Activated CD4-positive, alpha-beta T cell treated with anti-CD3 and anti-CD28 coated beads, Interleukin-2, amount 50 U/mL, for 16 hours (primary cell): ENCODE data around the gene TSPOAP1.

ENCODE experiments used
- DNase-seq: peaks from one replicate; pipeline ENCODE4 v3.0.0-alpha.2; 2020

Gene TSPOAP1

DNA sequence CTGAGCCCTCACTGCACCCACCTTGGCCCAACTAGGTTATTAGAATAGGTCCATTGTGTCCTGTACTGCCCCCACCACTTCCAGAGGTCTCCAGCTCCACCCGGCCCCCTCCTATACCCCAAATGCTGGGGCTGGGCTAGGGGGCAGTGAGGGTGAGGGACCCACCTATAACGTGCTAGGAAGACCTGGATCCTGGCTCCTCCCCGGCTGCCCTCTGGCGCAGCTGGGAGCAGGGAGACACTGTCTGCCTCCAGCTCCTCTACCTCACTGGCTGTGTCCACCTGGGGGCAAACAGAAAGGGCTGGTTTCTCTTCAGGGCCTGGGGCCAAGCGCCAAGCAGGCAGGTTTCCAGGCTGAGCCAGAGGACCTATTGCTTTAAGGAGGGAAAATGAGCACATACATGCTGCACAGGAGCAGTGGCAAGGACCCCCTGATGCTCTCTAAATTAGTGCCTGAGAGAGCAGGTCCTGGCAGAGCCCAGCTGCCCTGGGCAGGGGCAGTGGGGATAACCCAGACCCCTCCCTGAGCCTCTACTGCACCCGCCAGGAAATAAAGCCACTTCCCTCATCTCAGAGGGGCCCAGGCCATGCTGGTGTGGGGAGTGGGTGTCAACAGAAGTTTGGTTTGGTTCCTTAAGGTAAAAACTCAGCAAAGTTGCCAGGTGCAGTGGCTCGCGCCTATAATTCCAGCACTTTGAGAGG is 12.2 kb downstream of the TSPOAP1 start:
- no peak for DNase-seq

DNA sequence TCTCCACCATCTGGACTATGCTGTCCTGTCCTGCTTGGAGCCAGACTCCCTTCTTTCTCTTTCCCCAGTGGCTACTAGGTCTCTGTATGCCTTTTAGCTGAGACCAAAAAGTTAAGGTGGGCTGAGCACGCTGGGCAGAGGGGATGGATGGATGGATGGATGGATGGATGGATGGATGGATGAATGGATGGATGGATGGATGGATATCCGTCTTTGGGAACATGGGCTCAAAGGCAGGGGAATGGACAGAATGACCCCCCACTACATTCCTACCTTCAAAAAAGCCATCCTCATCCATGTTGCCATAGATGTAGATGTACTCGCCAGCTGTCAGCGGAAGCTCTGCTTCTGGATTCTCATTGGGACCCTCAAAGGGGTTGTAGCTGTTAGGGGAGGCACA is 12.8 kb downstream of the TSPOAP1 start:
- DNase-seq, result no peak

DNA sequence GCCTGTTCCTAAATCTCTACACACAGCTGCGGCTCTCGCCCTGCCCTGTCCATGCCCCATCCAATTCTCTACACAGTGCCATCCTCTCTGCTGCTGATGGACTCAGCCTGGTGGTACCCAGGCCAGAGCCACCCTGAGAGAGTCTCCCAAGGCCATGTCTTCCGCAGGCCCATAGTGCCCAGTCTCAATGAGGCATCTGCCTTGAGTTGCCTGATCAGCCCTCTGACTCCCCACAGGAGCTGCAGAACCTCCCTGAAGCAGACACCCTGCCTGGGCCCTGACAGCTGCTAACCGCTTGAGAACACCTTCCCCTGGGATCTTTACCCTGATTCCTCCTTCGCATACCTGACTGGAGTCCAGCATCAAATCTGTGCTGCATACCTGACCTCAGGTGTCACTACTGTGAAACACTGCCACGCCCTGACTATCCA is 13.3 kb downstream of the TSPOAP1 start:
- no peak for DNase-seq

DNA sequence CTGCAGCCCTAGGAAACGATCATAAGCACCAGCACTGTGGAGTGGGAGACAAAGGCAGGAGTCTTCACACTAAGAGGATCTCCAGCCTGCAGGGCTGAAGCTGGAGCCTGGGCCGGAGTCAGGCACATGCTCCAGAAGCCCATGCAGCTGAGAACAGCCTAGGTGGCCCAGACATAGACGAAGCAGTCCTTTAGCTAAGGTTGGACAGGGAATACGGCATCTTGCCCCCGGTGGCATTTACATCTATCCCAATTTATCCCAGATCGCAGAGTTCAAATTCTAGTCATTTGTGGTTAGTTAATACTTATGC is 13.9 kb downstream of the TSPOAP1 start:
- DNase-seq, result no peak

DNA sequence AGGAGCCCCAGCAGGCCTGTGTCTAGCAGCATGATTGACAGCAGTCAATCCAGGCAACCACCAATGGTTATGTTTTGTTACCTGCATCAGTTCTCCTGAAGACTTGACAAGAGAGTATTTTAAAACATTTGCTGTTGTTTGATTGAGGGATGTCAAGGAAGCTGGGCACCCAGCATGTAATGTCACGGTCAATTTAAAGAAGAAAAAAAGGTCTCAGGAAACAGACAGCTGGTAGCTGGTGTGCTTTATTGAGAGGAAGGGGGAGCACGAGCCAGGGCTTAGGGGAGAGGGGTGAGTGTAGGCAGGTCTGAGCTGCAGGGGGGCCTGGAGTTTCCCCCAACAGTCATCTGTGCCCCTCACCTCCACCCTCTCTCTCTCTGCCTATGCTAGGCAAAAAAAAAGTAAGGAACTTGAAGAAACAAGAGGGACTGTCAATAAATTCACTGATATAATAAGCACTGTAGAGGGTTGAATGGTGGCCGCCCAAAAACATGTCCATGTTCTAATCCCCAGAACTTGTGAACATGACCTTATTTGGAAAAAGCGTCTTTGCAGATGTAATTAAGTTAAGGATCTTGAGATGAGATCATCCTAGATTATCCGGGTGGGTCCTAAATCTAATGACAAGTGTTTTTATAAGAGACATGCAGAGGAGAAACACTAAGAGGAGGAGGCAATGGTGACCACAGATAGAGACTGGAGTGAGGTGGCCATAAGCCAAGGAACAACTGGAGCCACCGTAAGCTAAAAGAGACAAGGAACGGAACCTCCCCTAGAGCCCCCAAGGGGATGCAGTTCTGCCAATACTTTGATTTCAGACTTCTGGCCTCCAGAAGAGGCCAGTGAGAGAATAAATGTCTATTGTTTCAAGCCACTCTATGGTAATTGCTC is 14.5 kb downstream of the TSPOAP1 start:
- DNase-seq, result no peak

DNA sequence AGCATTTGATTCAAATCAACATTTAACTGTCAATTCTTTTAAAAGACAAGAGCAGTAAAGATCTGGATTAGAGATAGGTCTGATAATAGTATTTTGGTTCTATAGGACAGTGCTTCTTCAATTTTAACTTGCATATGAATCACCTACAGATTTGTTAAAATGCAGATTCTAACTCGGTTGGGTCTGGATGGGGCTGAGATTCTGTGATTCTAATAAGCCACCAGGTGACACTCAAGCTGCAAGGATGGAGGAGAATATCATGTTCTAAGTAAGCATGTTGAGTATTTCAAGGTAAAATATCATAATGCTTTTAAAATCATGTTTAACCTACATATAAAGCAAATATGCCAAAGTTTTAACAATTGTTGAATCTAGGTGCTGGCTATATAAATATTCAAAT is 15.8 kb downstream of the TSPOAP1 start:
- DNase-seq, result no peak

DNA sequence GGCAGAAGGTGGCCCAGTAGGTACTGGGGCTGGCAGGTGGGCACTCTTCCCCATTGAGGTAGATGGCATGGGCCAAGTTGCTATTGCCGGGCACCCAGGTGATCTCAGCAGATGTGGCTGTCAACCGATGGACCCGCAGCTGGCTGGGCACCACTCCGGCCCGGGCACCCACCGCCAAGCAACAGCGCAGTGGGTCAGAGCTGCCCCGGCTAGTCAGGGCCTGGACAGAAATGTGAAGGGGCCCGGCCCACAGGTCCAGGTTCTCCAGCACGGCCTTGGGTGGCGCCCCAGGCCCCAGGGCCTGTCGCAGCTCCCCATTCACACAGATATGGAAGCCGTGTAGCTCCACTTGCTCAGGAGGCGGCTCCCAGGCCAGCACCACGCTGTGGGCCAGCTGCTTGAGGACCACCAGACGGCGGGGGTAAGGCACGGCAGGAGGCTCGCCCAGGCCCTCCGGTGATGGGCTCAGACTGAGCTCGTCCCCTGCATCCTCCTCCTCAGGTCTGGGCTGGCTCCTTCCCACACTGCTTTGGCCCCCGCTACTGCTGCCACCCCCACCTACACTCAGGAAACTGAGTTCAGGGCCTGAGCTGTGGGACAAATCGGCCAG is 16.5 kb downstream of the TSPOAP1 start:
- DNase-seq, result no peak

DNA sequence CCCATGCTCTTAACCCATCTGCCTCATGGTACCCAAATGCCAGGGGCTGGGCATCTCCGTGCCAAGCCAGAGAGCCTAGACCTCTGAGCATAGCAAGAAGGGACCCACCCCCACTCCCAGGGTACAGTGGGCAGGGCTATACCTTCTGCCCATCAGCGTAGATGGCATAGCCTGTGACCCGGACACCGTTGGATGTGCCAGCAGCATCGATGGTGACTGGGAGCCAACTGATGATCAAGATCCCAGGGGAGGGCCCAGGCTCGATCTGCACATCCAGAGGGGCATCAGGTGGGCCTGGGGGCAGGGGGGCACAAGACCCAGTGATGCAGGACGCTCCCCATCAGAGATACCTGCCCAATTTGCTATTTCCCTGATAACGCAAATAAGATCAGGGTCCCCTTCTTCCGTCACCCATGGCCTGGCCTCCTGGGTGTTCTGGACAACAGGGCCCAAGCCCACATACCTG is 17.1 kb downstream of the TSPOAP1 start:
- DNase-seq, result no peak

DNA sequence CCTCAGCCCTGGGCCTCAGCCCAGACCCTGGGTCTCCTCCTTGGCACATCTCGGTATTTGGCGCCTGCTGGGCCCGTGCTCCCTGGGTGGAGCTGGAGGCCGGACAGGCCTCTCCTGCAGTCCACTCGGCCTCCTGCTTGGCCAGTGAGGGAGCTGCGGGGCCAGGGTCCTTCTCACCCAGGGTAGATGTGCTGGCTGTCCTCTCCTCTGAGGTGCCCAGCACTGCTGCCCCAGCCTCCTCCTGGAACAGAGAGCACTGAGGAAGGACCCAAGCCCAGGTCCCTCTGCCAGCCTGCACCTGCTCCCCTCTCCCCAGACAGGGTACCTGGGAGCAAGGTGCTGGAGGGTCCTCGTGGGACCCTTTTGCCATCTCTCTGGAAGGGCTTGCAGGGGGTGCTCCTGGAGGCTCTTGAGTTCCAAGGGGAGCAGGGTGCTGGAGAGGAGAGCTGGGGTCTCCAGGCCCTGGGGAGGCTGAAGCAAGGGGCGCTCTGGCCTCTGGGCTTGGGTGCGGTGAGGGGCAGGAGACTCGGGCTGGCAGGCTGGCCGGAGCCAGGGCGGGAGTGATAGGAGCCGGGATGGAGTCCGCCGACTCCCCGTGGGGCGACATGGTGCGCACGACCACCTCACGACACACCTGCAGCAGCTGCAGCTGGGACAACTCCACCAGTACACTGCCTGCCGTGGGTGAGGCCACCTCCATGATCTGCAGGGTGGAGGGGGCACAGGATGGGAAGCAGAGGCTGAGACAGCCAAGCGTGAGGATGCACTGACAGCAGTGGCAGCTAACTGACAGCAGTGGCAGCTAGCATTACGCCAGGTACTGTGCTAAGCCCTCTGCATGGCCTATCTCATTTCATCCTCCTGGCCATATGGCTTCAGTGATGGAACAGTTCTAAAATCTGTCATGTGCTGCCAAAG is 17.8 kb downstream of the TSPOAP1 start:
- DNase-seq, result no peak

DNA sequence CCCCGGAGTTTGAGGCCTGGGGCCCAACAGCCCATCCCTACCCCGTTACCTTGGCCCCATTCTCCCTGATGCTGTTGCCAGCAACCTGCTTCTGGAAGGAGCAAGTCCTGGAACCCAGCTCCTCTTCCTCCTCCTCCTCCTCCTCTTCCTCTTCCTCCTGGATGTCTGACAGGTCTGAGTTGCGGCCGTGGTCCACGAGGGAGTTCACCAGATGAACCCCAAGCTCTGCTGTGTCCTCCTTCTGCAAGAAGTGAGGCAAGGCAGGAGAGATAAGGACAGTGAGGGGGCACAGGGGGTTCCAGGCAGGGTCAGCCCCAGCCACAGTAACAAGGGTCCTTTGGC is 18.7 kb downstream of the TSPOAP1 start:
- no peak for DNase-seq

DNA sequence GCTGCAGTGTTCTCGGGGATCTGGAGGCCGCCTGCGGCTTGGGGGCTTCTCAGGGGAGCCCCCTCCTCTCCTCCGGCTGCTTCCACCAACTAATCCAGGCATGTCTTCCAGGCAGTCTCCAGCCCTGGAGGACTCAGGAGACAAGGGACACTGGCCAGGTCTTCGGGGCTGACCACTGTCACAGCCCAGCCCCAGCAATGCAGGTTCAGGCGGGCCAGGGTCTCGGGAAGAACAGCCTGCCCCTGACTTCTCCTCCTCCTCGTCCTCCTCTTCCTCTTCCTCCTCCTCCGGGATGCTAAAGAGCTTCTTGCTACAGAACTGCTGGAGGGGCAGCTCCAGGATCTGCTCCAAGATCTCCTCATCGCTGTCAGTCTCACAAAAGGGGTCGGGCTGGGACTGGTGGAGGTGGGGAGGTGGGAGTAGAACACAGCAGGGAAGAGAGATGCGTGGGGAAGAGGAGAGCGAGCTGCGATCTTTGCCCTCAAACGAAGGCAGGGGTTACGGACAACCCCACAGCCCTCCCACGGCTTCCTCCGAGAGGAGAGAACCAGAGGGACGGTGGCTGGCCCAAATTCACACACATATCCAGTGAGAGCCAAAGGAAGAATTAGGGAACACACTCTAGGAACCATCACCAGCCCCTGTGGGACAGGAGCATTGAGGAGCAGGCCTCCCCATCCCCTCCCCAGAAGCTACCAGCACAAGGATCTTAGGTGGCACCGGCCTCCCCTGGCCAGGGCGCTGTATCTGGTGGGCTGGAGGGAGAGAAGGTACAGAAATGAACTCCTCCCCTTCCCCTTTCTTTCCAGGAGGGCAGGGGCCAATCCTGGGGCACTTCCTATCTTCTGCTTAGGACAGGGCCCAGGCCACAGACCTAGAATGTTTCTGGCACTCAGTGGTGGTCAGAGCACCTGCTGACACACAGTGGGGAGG is 19.3 kb downstream of the TSPOAP1 start:
- DNase-seq, result no peak

DNA sequence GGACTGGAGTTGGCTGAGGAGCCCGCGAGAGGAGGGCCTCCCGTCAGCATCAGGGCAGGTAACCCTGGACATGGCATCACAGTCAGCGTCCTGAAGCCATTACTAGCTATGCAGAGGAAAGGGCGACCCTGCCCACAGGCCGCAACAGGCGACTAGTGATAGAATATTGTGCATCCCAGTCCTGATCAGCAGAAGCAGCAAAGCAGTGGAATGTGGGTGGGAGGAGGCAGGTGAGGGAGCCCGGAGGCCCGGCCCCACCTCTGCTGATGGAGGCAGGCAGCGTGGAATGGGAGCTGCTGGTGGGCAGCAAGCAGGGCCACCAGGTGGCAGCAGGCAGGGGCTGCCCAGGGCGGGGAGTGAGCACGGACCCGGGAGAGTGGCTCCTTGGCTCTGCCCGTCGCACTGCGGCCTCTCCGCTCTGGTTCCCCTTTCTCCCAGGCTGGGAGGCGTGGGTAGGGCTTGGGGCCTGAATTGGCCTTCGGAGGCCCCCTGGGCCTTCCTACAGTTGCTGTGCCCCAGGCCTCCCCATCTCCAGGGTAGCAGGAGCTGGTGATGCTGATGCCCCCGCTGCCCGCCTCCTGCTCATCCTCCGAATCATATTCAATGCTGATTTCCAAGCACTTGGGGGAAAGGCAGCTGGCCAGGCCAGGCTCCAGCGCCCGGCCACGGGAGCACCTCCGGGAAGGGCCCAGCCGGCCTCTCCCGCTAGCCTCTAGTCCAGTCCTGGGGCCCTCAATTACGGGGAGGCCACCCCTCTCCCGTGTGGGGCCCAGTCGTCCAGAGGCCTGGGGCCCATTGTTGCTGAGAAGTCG is 20.2 kb downstream of the TSPOAP1 start:
- DNase-seq, result no peak

DNA sequence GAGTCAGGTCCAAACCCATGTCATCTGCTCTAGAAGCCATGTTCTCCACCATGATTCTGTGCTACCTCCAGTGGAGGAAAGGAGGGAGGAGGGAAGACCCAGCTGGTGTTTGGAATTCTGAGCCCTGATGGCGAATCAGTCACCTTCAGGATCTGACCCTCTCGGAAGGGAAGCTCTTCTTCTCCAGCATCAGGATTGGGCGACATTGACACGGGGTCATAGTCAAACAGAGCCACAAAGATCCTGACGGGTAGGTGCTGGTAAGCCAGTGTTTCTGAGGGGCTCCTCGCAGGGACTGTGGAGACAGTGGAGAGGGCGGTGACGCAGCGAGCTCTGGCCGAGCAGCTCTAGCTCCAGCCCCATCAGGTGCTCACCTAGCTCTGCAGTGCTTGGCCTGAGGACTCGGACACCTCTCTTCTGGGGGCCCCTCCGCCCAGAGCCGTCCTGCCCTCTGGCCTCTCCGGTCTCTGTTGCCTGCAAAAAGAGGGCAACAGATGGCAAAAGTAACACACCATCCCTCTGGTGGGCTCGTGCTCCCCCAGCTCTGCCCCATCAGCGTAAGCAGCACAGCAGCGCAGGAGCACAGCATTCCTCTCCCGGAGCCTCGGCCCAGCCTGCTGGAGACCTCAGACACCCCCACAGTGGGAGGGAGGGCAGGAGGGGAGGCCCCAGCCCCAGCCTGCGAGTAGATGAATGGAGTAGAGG is 21.0 kb downstream of the TSPOAP1 start:
- DNase-seq, result no peak

DNA sequence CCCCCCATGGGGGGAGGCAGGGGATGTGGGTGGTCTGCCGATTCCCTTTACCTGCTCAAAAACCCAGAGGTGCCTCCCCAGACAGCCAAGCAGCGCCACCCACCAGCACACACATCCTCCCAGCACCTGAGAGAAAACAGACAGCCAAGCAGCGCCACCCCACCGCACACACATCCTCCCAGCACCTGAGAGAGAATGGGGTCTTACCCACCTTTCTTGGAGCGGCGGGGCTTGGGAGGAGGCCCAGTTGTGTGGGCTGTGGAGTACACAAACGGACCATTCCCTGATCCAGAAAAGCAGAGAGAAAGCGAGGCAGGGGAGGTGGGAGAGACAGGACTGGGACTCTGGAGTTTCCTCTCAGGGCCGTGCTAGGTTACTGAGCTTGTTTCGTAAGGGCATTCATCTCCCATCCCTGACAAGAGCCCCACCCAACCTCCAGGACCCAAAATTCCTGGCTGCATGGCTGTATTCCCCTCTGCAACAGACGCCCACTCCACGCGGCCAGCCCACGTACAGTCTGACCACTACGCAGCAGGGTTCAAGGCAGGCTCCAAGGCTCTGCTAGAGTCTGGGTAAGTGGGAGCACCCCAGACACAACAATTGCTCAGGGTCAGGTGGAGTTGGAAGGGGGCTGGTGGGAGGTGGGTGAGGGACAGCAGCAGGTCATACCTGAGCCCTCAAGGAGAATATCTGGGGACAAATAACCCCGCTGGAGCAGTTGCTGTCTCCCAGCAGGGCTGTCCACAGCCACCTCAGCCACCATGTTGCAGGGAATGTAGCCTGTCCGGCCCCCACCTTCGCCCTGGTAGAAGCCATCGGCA is 22.3 kb downstream of the TSPOAP1 start:
- DNase-seq, result no peak

DNA sequence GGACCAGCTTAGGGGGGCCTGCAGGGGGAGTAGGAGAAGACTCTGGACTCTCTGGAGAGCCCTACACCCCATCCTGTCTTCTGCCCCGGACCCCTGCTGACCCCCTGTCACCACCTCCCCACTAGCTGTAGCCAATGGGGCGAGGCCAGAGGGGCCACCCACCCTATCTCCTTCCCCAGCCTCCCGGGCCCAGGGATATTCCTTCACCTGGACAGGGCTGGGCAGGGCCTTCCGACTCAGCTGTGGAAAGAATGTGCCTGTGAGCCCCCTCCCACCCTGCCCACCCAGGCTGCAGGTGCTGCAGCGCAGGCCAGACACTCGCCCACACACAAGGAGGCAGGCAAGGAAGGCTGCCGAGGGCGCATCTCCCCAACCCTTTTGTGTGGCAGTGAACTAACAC is 23.0 kb downstream of the TSPOAP1 start:
- no peak for DNase-seq

DNA sequence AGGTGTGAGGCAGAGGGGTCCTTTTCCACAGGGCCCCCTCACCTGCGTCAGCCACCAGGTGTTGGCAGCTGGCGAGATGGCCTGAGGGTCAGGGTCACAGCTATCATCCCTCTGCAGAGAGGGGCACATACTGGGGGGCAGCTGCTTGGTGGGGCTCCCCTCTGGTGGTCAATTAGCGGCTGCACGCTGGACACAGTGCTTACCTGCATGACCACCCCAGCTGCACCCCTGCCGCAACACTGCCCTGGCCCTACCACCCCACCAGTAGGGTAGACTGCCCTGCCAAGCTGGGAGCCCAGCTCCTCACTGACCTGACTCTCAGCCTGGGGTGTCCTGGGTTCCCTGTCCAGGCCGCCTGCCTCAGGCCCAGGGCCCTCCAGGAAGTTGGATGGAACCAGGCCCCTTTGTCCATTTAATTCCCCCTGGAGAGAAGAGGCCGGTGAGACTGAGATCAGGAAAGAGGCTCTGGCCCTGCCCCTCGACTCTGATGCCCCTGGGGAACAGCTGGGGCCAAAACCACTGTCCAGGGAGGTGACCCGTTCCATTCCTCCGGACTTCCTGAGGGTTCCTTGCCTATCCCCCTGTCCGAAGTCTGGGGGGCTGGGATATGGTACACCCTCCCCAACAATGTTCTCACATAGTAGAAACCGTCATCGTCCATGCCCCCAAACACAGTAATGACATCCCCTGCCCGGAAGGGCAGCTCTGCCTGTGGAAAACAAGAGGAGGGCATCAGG is 23.7 kb downstream of the TSPOAP1 start:
- no peak for DNase-seq

DNA sequence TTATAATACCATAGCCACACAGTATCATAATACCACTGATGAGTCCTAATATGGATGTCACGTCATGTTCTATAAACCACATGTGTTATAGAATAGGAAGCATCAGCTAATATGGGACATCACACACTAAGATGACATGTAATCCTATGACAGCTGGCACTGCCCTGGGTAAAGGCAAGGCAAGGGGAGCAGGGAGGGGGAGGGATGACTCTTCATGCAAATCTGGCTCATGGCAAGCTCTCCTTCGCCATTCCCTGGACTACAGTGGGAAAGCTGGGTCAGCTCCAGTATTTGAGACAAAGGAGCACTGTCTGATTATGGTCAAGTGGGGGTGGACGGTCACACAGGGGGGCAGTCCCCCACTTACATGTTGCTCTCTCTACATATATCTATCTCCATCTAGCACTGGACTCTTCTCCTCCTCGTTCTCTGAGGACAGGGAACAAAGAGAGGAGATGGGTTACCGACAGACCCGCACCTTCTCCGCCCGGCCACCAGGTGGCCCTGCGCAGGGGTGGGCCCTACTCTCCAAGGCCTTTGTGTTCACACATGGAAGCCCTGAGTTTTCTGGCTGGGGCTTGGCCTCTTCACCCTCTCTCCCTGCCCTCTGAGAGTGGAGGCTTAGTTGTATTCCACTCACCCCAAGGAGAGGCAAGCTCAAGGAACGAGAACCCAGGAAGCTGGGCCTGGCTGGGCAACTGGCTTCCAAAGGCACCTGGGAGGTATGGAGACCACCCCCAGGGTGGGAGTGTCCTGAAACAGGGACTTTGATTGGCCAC is 24.4 kb downstream of the TSPOAP1 start:
- DNase-seq, result peak; percentile 72
